NCI-H2227 (cell line): ENCODE results near the gene STRIP1.
A peak's percentile ranks its signal among the peaks of the same experiment; 100 is the strongest.

Experiments used
- DNase-seq: peaks from one replicate; lab custom pipeline; 2025; ENCODE audit not compliant: unreplicated experiment; lab: John Stamatoyannopoulos, UW

The STRIP1 gene

GRCh38 chr1:110050602-110051261, 16.3 kb downstream of the STRIP1 start:
- no peak for DNase-seq

GRCh38 chr1:110051262-110051648, 16.8 kb downstream of the STRIP1 start:
- no peak for DNase-seq

DNA sequence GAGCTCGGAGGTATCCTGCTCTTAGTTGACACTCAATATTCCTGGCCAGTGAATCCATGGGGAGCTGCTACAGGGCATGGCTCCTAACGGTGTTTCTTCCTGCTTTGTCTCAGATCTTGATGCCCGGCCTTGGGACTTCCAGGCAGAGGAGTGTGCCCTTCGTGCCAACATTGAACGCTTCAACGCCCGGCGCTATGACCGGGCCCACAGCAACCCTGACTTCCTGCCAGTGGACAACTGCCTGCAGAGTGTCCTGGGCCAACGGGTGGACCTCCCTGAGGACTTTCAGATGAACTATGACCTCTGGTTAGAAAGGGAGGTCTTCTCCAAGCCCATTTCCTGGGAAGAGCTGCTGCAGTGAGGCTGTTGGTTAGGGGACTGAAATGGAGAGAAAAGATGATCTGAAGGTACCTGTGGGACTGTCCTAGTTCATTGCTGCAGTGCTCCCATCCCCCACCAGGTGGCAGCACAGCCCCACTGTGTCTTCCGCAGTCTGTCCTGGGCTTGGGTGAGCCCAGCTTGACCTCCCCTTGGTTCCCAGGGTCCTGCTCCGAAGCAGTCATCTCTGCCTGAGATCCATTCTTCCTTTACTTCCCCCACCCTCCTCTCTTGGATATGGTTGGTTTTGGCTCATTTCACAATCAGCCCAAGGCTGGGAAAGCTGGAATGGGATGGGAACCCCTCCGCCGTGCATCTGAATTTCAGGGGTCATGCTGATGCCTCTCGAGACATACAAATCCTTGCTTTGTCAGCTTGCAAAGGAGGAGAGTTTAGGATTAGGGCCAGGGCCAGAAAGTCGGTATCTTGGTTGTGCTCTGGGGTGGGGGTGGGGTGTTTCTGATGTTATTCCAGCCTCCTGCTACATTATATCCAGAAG, 19.4 kb downstream of the STRIP1 start:
- peak; percentile 64 for DNase-seq

DNA sequence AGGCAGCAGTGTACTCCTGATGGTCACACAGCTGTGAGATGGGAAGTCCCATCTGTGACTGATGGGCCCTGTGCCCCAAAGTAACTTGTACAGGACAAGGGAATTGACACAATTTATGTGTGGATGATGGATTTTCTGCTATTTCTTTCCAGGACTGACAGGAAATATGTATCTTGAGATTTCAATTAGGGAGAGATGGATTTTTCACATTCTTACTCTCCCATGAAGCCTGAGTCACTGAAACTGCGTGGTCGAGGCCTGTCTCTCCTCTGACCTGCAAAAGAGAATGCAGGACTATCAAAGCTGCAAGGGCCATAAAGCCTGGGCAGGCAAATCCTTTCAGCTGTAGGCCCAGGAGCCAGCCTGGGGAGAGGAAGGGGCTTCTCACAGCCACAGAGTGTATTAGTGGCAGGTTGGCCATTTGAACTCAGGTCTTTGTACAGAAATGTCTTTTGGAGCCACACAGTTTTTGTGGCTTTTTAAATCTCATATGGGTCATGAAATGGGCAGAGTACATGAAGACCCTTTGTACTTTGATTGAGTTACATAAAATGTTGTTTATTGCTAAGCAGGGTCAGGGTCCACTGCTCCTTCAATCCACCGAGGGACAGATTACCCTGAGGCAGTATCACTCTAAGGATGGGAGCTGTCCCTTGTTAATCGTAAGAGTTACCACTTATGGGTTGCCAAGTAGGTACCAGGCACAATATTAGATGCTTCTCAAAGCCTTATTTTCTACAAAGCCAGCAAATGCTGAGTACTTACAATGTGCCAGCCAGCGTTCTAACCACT, 21.3 kb downstream of the STRIP1 start:
- no peak for DNase-seq

GRCh38 chr1:110056285-110056683, 21.9 kb downstream of the STRIP1 start:
- no peak for DNase-seq

- no peak for DNase-seq
Measured at GRCh38 chr1:110056776-110057175, 22.4 kb downstream of the STRIP1 start.

GRCh38 chr1:110057963-110058518, 23.6 kb downstream of the STRIP1 start:
- DNase-seq, result no peak

GRCh38 chr1:110058591-110058990, 24.2 kb downstream of the STRIP1 start:
- DNase-seq, result no peak

- no peak for DNase-seq
Measured at GRCh38 chr1:110059133-110059863, 24.9 kb downstream of the STRIP1 start.

- peak; percentile 28 for DNase-seq
Measured at GRCh38 chr1:110060034-110060661, 25.7 kb downstream of the STRIP1 start.

GRCh38 chr1:110060662-110061060, 26.2 kb downstream of the STRIP1 start:
- no peak for DNase-seq

DNA sequence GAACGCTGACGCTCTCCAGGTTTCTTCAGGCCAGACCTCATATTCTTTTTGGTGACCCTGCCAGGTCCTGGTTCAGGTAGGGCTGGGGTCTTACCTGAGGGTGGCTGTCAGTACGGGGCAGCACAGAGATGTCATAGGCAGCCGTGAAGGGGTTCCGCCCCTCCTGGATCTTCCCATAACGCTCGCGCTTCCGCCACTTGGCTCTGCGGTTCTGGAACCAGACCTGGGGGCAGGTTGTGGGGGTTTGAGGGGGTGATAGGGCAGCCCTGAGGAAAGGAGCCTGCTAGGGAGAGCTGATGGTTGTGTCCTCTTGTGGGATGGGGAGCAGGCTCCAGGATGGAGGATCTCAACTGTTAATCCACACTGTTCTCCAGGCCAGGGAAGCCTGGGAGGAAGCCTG, 26.9 kb downstream of the STRIP1 start:
- no peak for DNase-seq

DNA sequence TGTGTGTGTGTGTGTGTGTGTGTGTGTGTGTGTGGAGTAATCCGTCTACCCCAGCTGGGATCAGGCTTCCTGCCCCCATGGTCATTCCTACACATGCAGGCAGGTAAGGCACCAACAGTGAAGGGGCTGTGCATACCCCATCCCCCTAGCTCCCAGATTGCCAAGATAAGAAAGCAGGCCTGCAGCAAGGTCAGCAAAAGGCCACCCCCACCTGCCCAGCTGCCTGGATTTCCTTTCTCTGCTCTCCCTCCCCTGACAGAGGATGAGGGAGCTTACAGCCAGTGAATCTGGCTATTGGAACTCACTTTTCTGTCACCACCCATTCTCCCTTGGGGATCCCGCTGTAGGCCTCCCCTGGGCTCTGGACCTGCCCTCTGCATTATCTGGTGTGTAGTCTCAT, 28.2 kb downstream of the STRIP1 start:
- DNase-seq, result no peak

- DNase-seq, result no peak
Measured at GRCh38 chr1:110063781-110064180, 29.4 kb downstream of the STRIP1 start.

GRCh38 chr1:110064576-110065337, 30.3 kb downstream of the STRIP1 start:
- DNase-seq, result no peak

- DNase-seq, result no peak
Measured at GRCh38 chr1:110065841-110066240, 31.4 kb downstream of the STRIP1 start.

DNA sequence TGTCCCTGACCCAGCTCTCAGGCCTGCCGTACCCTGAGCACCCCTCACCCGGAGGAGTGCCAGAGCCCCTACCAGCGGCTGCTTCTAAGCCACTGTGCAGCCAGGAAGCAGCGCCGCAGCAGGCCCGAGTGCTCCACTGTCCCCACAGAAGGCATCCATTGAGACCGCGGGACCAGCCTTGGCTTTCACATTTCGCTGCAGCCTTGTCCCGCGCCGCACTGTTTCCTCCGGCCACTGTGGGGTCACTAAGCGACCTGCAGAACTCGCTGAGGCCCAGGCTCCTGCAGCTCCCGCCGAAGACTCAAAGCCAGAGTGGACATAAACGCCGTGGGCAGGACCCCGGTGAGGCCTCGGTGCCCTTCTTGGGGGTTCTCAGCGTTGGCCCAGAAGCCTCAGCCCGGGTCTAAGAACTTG, 33.1 kb downstream of the STRIP1 start:
- no peak for DNase-seq

GRCh38 chr1:110067893-110068645, 33.6 kb downstream of the STRIP1 start:
- no peak for DNase-seq
